Measurements from ENCODE around the gene MBTPS1. TPM values are rescaled to one million over a fixed set of nuclear protein-coding genes. Genes with fewer than 3 reads are reported as not detected.

MBTPS1 gene
- total and polyA plus RNA-seq, 5 donors = 59.3 to 112 (median 97.4) TPM

DNA sequence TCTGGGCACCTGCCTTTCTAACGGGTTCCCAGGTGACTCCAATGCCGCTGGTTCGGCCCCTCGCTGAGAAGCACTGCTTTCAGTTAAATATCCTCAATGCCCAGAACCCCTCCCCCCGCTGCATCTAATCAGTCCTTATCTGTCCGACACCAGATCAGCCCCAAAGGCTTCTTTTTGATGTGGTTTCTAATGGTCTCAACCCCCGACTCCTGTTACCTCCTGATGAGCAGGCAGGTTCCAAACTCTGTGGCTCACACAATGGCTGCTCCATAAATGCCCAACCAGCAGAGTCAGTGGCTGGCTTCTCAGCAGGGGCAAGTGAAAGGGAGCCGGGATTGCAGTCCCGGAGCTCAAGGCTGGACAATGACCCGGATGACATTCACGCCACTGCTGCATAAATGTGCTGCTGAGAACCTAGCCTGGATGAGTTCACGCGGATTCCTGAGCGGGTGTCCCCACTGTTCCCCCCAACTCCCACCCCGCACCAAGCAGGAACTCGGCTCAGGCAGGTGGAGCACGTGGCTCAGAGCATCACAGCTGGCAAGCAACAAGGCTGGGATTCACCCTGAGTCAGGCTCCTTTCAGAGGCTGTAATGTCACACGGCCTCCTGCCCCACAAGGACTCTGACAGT lies 73.1 kb downstream of the MBTPS1 start:
- H3K27ac ChIP-seq (ENCODE audit: low read length) = no peak overlapping the region
- H3K4me3 ChIP-seq (ENCODE audit: low read length) = no peak overlapping the region
- DNase-seq (peak in 2 of 3 donors; percentile 33 to 42), ATAC-seq (no peak)
- no peaks in the 10 kb centered on the region for H3K27me3 ChIP-seq (ENCODE audit: control insufficient read depth, insufficient read depth)
- intact Hi-C loops (cut with DNase I) = no loop called here
- no peaks in the 10 kb centered on the region for H3K9me3 ChIP-seq (ENCODE audit: control insufficient read depth, low read length)
- H3K4me1 ChIP-seq (ENCODE audit: control insufficient read depth, insufficient read depth, low read length) = peaks cover 2% of the 10 kb centered on the region
- 44% methylated on average over 18 of the region's 18 CpGs for WGBS

DNA sequence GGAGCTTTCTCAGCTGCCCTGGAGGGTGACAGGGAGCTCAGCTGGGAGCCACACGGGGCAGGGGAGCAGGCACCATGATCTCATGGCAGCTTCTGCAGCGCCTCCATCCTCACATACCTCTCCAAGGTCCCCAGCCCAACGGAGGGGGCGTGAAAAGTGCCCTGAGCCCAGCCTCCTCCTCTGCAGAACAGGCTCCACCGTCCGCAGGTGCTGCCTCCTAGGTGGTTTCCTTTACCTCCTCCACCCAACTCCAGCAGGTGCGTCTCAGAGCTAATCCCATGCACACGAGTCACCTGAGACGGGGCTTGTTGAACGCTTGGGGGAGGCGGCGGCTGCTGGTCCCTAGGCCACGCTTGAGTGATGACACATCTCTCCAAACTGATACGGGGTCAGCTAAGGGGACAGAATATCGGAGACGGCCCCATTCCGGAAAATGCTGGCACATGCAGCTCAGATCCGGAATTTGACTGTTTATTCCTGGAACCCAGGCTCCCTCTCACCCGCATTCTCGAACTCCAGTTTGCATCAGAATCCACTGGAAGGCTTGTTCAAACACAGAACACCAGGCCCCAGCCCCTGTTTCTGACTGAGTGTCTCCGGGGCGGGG lies 73.8 kb downstream of the MBTPS1 start:
- no peak overlapping the region for H3K27ac ChIP-seq (ENCODE audit: low read length)
- no peak overlapping the region for H3K4me3 ChIP-seq (ENCODE audit: low read length)
- no peaks in the 10 kb centered on the region for H3K27me3 ChIP-seq (ENCODE audit: control insufficient read depth, insufficient read depth)
- ATAC-seq (peak in 1 of 2 donors; percentile 16), DNase-seq (peak in 2 of 3 donors; percentile 30 to 50)
- peaks cover 2% of the 10 kb centered on the region for H3K4me1 ChIP-seq (ENCODE audit: control insufficient read depth, insufficient read depth, low read length)
- WGBS = 48% methylated on average over 22 of the region's 22 CpGs
- no peaks in the 10 kb centered on the region for H3K9me3 ChIP-seq (ENCODE audit: control insufficient read depth, low read length)
- intact Hi-C loops (cut with DNase I) = no loop called here

DNA sequence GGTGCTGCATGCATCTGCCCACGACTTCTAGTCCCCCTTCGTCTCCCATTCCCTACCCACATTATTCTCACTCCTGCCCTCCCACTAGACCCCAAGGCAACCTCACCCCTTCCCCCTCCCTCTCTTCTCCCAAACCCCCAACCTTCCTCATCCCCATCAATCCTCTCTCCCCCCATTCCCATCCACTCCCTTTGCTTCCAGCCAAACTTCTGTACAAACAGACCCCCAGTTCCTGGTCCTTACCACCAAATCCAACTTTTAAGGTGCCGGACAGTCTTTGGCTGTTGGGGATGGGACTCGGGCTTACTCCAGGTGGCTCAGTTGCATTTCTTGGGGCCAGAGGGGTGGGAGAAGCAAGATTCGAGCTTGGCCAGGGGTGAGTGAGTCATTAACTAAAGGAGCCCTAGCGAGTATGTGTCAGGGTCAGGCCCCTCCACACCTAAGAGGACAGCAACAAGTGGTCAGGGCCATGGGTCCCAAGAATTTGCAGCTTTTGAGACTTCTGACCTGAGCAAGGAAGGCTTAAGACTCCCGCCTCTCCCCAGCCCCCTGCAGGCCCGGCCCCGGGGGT lies 74.3 kb downstream of the MBTPS1 start, which contains the start of gene SLC38A8:
TSS of gene SLC38A8 (minus strand) at position 488 of the 571 bp plus-strand sequence. CDS start 638 bp downstream, outside the sequence.
- H3K4me1 ChIP-seq (ENCODE audit: control insufficient read depth, insufficient read depth, low read length) = peaks cover 2% of the 10 kb centered on the region
- H3K9me3 ChIP-seq (ENCODE audit: control insufficient read depth, low read length) = no peaks in the 10 kb centered on the region
- no peak within 1 kb of the TSS for H3K4me3 ChIP-seq (ENCODE audit: low read length)
- 68% methylated on average over 9 of the region's 9 CpGs for WGBS
- ATAC-seq (no peak), DNase-seq (no peak)
- H3K27ac ChIP-seq (ENCODE audit: low read length) = no peak within 1 kb of the TSS
- H3K27me3 ChIP-seq (ENCODE audit: control insufficient read depth, insufficient read depth) = no peaks in the 10 kb centered on the region
- intact Hi-C loops (cut with DNase I) = no loop called here

DNA sequence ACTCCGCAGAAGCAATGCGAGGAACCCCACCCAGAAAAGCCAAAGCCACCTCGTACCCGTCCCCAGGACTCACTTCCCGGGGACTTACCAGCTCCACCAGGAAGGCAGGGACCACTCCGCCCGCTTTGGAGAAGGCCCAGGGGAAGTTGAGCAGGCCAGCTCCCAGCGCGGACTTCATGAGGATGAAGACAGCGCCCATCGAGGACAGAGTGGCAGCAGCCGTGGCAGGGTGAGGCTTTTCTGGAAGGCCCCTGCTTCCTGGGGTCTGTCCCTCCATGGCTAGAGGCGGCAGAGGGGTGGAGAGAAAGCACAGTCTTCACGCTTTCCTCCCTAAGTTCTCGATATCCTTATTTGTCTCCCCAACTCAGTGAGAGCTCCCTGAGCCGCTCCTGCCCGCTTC lies 74.9 kb downstream of the MBTPS1 start:
- ATAC-seq (no peak), DNase-seq (peak in 1 of 3 donors; percentile 20)
- Histone ChIP-seq H3K27me3 (ENCODE audit: control insufficient read depth, insufficient read depth) (no peaks in the 10 kb centered on the region), H3K27ac (ENCODE audit: low read length) (no peak overlapping the region), H3K4me1 (ENCODE audit: control insufficient read depth, insufficient read depth, low read length) (peaks cover 2% of the 10 kb centered on the region), H3K9me3 (ENCODE audit: control insufficient read depth, low read length) (no peaks in the 10 kb centered on the region), H3K4me3 (ENCODE audit: low read length) (no peak overlapping the region)
- intact Hi-C loops (cut with DNase I) = no loop called here
- 83% methylated on average over 17 of the region's 17 CpGs for WGBS

DNA sequence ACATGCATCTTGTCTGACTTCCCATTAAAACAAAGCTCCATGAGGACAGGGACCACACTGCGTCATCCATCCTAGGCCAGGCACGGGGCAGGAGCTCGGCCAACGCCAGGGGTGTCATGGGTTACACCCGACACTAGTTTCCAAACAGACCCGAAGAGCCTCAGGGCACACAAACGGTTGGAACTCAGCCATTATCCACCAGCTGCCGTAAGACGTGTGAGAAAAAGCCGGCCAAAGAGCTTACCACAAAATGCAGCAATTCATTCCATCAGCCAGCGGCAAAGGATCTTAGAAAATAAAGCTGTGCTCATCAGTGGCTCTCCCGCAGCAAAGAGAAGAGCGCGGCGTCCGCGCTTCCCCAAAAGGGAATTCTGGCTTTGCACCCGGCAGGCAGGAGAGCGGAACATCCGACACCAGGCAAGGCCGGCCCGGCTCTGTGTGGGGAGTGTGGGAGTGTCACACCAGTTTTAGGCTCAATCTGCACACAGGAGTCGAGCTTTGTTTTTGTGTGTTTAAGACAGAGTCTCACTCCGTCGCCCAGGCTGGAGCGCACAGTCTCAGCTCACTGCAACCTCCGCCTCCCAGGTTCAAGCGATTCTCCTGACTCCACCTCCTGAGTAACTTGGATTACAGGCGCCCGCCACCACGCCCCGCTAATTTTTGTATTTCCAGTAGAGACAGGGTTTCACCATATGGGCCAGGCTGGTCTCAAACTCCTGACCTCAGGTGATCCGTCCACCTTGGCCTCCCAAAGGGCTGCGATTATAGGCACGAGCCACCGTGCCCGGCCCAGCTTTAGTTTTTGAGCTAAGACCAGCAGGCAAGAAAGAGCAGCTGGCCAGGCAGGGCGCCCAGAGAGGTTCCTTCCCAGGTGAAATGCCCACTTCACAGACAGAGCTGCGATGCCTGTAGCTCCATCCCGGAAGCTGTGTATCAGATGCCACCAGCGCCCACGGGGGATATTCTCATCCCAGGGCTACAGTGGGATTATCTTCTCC lies 75.6 kb downstream of the MBTPS1 start:
- Histone ChIP-seq H3K4me1 (ENCODE audit: control insufficient read depth, insufficient read depth, low read length) (peaks cover 2% of the 10 kb centered on the region), H3K4me3 (ENCODE audit: low read length) (no peak overlapping the region), H3K27me3 (ENCODE audit: control insufficient read depth, insufficient read depth) (no peaks in the 10 kb centered on the region), H3K9me3 (ENCODE audit: control insufficient read depth, low read length) (no peaks in the 10 kb centered on the region), H3K27ac (ENCODE audit: low read length) (no peak overlapping the region)
- intact Hi-C loops (cut with DNase I) = no loop called here
- peak in 2 of 3 donors; percentile 36 to 41 for DNase-seq
- WGBS = 81% methylated on average over 42 of the region's 42 CpGs
- ATAC-seq = no peak

DNA sequence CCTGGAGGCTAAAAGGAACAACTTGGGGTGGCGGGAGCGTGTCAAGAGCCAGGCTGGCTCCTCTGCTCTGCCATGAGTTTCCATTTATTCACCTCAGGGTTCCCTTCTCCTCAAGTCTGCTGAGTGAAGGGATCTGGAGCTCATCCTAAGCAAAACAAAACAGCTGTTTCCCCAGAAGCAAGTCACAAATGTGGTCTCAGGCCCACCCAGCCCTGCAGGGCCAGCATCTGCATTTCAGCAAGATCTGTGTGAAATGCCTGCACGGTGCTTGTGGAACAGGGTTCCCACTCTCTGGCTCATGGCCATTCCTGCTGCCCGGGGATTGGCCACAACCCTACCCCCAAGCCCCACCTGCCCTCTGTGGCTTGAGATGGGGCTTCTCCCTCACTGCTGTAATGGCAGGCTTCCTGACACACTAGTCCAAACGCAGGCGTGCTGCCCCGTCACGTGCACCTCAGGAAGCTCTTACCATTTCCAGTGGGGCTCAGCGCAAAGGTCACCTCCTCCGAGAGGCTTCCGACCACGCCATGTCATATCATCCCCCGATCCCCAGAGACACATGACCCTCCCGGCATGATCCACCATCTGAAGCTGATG lies 76.4 kb downstream of the MBTPS1 start:
- Histone ChIP-seq H3K4me1 (ENCODE audit: control insufficient read depth, insufficient read depth, low read length) (peaks cover 2% of the 10 kb centered on the region), H3K27me3 (ENCODE audit: control insufficient read depth, insufficient read depth) (no peaks in the 10 kb centered on the region), H3K9me3 (ENCODE audit: control insufficient read depth, low read length) (no peaks in the 10 kb centered on the region), H3K4me3 (ENCODE audit: low read length) (no peak overlapping the region), H3K27ac (ENCODE audit: low read length) (no peak overlapping the region)
- ATAC-seq (no peak), DNase-seq (peak in 1 of 3 donors; percentile 48)
- intact Hi-C loops (cut with DNase I) = no loop called here
- WGBS = 67% methylated on average over 14 of the region's 14 CpGs

DNA sequence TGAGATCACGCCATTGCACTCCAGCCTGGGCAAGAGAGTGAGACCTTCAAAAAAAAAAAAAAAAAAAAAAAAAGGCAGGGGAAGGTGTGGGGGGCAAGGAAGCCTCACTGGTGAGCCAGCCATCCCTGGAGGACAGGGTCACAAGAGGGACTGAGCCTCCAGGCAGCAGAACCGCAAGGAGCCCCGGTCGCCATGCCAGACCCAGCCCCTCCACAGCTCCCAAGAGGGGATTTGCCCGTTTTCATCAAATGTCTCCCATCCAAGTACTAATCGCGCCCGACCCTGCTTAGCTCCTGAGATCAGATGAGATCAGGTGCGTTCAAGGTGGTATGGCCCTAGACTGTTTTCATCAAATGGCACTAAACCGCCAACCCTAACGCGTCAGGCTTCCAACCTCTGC lies 77.0 kb downstream of the MBTPS1 start:
- DNase-seq (peak in 1 of 3 donors; percentile 19), ATAC-seq (no peak)
- intact Hi-C loops (cut with DNase I) = no loop called here
- H3K27ac ChIP-seq (ENCODE audit: low read length) = no peak overlapping the region
- WGBS = 94% methylated on average over 12 of the region's 12 CpGs
- no peaks in the 10 kb centered on the region for H3K9me3 ChIP-seq (ENCODE audit: control insufficient read depth, low read length)
- peaks cover 2% of the 10 kb centered on the region for H3K4me1 ChIP-seq (ENCODE audit: control insufficient read depth, insufficient read depth, low read length)
- no peaks in the 10 kb centered on the region for H3K27me3 ChIP-seq (ENCODE audit: control insufficient read depth, insufficient read depth)
- H3K4me3 ChIP-seq (ENCODE audit: low read length) = no peak overlapping the region

DNA sequence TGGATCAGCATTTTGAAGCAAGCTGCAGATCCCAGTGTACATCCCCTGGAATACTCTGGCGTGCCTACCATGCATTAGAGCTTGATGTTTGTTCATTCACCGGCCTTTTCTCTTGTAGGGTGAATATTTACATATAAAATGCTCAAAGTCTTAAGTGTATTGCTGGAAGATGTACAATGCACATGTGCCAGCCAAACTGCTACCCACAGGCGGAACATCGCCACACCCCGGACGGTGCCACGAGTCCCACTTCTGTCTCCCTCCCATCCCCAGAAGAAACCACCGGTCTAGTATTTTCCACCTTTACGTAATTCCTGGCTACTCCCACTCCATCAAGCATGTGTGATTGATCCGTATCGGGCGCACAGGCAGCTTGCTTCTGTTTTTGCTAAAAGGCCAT lies 78.3 kb downstream of the MBTPS1 start:
- WGBS = 93% methylated on average over 12 of the region's 12 CpGs
- Histone ChIP-seq H3K27ac (ENCODE audit: low read length) (no peak overlapping the region), H3K4me3 (ENCODE audit: low read length) (no peak overlapping the region), H3K27me3 (ENCODE audit: control insufficient read depth, insufficient read depth) (no peaks in the 10 kb centered on the region), H3K9me3 (ENCODE audit: control insufficient read depth, low read length) (no peaks in the 10 kb centered on the region), H3K4me1 (ENCODE audit: control insufficient read depth, insufficient read depth, low read length) (no peaks in the 10 kb centered on the region)
- intact Hi-C loops (cut with DNase I) = no loop called here
- ATAC-seq (no peak), DNase-seq (peak in 1 of 3 donors; percentile 18)

DNA sequence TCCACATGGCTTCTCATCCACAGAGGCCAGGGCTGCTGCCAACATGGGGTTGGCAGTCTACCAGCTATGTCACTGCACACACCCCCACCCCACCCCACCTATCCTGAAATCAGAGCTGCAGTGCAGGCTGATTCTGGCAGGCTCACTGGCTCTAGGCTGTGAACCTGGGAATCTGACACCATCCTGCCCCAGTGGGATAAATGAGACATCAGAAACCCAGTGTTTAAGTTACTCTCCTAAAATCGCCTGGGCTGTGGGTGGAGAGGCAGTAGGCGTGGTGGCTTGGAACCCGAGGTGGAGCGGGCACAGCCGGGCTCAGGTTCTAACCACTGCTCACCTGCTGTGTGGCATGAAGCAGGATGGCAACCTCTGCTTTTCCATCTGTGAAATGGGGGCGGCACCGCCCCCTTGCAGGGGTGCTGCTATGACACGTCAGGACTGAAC lies 79.7 kb downstream of the MBTPS1 start:
- DNase-seq (peak in 2 of 3 donors; percentile 39 to 50), ATAC-seq (peak; percentile 42 to 54)
- no peak overlapping the region for H3K4me3 ChIP-seq (ENCODE audit: low read length)
- H3K9me3 ChIP-seq (ENCODE audit: control insufficient read depth, low read length) = no peaks in the 10 kb centered on the region
- 92% methylated on average over 8 of the region's 8 CpGs for WGBS
- H3K27ac ChIP-seq (ENCODE audit: low read length) = no peak overlapping the region
- H3K4me1 ChIP-seq (ENCODE audit: control insufficient read depth, insufficient read depth, low read length) = no peaks in the 10 kb centered on the region
- intact Hi-C loops (cut with DNase I) = no loop called here
- no peaks in the 10 kb centered on the region for H3K27me3 ChIP-seq (ENCODE audit: control insufficient read depth, insufficient read depth)

DNA sequence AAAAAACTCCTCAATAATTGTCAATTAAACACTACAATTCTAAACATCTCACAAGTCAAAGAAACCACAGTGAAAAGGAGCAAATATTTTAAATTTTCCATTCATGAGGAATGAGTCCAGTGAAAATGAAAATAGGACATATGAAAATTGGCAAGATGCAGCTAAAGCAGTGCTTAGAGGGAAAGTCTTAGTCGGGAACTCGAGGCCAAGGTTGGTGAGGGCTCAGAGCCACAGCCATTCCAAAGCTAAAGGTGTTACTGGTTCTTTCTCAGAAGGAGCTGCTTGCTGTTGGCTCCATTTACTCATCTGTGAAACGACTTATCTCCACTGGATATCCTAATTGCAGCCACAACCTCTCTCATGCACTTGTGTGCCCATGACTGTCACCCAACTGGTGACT lies 80.6 kb downstream of the MBTPS1 start:
- Histone ChIP-seq H3K9me3 (ENCODE audit: control insufficient read depth, low read length) (no peaks in the 10 kb centered on the region), H3K4me3 (ENCODE audit: low read length) (no peak overlapping the region), H3K27ac (ENCODE audit: low read length) (no peak overlapping the region), H3K4me1 (ENCODE audit: control insufficient read depth, insufficient read depth, low read length) (no peaks in the 10 kb centered on the region), H3K27me3 (ENCODE audit: control insufficient read depth, insufficient read depth) (no peaks in the 10 kb centered on the region)
- no peak for DNase-seq
- 83% methylated on average over 3 of the region's 3 CpGs for WGBS
- no peak for ATAC-seq
- intact Hi-C loops (cut with DNase I) = no loop called here
